Stimulated activated CD4-positive, alpha-beta T cell treated with anti-CD3 and anti-CD28 coated beads, Interleukin-1b, Interleukin-23, amount 100 ng/mL, for 24 hours (primary cell): Measurements from ENCODE around the gene SLC38A1.
"Not testable (repeated sequence)": the region's sequence is repeated elsewhere in the genome, so short reads cannot be mapped to it uniquely, and the experiment has no call there.

Experiments
- DNase-seq, 4 experiments: peaks; one replicate each; pipeline ENCODE4 v3.0.0-alpha.2; 2020; ENCODE audit warnings: low read depth in 4 of 4, low spot score in 1 of 4

Gene SLC38A1

DNA sequence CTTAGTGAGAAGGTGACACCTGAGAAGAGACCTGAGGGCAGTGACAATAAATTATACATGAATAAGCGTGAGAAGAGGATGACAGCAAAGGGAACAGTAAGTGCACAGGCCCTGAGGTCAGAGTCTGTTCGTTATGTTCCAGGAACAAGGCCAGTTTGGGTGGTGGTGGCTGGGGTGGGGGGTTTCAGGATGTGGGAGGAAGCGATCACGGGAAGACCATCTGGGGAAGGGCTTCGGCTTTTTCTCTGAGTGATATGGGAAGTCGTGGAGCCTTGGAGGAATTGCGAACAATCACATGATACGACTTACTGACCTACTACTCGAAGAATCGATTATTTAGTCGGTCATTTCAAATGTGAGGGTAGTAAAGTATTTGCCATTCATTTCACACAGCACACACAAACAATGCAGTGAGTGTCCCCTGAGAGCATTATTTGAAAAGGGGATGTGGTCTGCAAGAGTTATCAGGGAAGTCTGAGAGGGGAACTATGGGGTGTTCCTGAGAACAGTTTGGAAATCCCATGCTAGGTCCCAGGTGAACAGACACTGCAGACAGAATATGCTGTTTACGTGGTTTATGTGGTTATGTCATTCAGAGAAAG, 94.7 kb downstream of the SLC38A1 start:
- DNase-seq = no peak

DNA sequence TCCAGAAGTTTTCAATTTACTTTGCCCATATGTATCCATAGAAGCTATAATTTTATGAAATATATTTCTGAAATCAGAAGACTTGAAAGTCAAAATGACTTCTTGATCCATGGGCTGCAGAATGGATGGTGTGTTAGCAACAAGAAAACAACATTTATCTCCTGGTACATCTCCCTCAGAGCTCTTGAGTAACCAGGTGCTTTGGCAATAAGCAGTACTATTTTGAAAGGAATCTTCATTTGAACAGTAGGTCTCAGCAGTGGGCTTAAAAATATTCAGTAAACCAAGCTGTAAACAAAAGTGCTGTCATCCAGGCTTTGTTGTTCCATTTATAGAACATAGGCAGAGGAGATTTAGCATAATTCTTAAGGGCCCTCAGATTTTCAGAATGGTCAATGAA, 100.4 kb downstream of the SLC38A1 start:
- no peak for DNase-seq

DNA sequence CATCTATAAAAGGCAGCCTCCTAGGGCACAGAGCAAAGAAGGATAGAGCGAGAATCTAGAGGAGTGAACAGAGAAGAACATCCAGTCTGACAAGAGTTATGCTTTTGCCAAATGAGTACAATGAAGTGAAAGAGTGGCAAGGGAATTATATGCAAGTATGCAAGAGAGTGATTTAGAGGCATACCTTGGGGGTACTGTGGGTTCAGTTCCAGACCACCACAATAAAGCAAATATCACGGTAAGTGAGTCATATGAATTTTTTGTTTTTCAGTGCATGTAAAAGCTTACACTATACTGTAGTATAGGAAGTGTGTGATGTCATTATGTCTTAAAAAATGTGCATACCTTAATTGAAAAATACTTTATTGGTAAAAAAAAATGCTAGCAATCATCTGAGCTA, 101.4 kb downstream of the SLC38A1 start:
- DNase-seq = no peak

DNA sequence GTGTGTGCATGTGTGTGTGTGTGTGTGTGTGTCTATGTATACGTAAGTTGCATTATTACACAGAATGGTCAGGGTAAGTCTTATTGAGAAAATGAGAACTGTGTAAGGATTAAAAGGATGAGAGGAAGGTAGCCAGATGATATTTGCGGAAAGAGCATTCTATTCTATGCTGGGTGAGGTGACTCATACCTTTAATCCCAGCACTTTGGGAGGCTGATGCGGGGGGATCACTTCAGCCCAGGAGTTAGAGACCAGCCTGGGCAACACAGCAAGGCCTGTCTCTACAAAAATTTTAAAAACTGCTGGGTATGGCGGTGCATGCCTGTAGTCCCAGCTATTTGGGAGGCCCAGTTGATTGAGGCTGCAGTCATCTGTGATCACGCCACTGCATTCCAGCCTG, 103.7 kb downstream of the SLC38A1 start:
- no peak for DNase-seq

DNA sequence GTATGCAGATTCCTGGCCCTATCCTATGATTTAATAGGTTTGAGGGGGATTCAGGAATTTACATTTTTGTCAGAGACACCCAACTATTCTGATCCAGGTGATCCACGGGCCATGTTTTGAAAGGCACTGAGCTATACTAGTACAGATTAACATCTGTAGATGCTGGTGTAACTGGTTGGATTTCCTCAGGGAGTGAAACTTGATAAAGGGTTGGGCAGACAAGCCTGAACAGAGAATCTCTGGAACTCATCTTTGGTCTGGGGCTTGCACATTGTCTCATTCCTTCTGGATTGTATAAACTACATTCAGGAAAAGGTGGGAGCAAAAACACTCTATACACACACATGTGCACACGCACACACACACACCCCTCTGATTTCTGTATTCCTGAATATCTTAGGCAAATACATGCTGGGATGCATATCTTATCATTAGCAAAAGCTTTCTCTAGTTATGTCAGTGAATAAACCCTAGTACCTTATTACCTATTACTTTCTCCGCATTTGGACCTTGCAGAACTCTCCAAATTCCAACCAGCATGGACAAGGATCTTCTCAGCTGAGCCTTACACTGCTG, 104.6 kb downstream of the SLC38A1 start:
- DNase-seq = no peak

DNA sequence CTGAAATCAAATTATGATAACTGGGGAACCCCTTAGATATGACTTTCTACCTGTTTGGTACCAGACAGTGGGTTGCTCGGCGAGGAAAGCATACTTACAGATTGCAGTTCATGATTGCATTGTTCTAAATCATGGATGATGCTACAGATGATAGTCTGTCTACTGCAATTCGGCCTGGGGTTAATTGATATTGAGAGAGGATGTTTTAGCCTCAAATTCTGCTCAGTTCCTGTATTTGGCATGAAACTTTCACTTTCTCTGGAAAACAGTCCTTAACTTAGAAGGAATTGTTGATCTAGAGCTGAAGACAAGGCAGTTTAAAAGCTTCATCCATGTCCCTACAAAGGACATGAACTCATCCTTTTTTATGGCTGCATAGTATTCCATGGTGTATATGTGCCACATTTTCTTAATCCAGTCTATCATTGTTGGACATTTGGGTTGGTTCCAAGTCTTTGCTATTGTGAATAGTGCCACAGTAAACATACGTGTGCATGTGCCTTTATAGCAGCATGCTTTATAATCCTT, 106.2 kb downstream of the SLC38A1 start:
- DNase-seq = not testable (repeated sequence)

GRCh38 chr12:46160981-46161690, 107.7 kb downstream of the SLC38A1 start:
- no peak for DNase-seq

GRCh38 chr12:46160101-46160980, 108.5 kb downstream of the SLC38A1 start:
- no peak for DNase-seq

GRCh38 chr12:46159309-46159901, 109.4 kb downstream of the SLC38A1 start:
- DNase-seq = no peak

DNA sequence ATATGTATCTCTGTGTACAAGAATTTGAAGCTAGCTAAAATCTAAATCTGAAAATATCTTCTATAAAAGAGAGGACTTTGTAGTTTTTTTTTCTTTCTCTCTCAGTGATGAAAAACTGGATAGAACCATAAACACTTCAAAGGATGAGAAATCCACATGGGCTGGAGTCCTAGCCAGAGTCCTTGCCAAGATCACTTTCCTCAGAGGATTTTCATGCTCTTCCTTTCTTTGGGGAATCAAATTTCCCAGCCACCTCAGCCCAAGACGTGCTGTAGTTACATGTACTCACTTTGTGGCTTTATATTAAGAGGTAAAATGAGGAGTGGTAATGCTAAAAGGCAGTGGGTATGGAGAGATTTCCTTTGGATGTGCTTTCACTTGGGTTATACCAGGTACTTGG, 110.3 kb downstream of the SLC38A1 start:
- no peak for DNase-seq

GRCh38 chr12:46154221-46154985, 114.4 kb downstream of the SLC38A1 start:
- DNase-seq = no peak

DNA sequence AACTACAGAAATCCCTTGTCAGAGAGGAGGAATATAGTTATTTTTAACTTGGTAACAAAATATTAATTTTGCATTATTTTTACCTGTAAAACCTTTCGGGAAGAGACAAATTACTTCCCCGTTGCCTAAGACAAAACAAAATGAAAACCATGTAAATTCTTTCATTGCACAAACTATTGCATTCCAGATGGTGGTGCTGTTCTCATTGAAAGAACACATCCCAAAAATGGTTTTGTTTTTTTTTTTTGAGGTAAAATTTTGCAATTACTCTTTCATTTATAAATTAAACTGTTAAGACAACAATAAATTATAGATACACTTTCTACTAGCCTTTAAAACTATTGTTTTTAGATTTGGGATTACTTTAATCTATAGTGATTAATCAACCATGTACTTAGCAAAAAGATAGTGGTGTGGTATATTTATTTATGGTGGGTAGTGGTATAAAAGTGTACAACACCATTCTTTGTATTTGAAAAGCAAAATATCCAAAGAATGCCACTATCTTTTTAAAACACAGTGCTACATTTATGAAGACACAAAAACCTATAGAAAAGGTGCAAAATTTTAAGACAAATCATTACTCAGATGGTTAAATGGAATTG, 115.5 kb downstream of the SLC38A1 start:
- DNase-seq = no peak

- no peak for DNase-seq
Observed at GRCh38 chr12:46152456-46152855, 116.4 kb downstream of the SLC38A1 start.

DNA sequence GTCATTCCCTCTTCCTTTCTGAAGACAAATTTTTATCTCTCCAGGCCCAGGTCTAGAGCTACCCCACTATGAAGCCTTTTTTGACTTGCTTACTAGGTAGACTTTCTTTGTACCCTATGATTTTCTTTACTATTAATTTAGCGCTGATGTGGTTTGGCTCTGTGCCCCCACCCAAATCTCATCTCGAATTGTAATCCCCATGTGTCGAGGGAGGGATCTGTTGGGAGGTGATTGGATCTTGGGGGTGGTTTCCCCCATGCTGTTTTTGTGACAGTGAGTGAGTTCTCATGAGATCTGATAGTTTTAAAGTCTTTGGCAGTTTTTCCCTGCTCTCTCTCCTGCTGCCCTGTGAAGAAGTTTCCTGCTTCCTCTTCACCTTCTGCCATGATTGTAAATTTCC, 118.1 kb downstream of the SLC38A1 start:
- no peak for DNase-seq

DNA sequence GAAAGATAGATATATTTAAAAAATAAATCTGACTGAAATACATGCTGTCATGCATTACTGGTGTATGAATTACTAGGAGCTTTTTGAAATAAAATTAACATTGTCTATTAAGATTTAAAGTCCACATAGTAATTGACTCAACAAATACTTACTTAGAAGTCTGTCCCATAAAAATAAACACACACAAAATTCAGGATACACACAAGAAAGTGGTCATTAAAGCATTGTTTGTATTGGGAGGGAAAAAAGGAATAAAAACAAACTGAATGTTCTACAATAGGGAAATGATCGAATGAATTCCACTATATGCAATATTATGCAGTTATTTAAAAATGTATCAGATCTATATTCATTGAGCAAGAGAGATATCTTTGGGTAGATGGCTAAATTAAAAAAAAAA, 118.9 kb downstream of the SLC38A1 start:
- no peak for DNase-seq

GRCh38 chr12:46149079-46149464, 119.8 kb downstream of the SLC38A1 start:
- DNase-seq = no peak

- DNase-seq = no peak
Observed at GRCh38 chr12:46148327-46149078, 120.3 kb downstream of the SLC38A1 start.

- no peak for DNase-seq
Observed at GRCh38 chr12:46147144-46147543, 121.7 kb downstream of the SLC38A1 start.

- no peak for DNase-seq
Observed at GRCh38 chr12:46145881-46146280, 123.0 kb downstream of the SLC38A1 start.
